Fibroblast of peridontal ligament (primary cell): ENCODE data around the gene FAM222B.
"Not testable (repeated sequence)": the region's sequence is repeated elsewhere in the genome, so short reads cannot be mapped to it uniquely, and the experiment has no call there.

Experiments
- DNase-seq: peaks from one replicate; pipeline ENCODE4 v3.0.0-alpha.2; 2010; ENCODE audit errors: extremely low read depth

The FAM222B gene

DNA sequence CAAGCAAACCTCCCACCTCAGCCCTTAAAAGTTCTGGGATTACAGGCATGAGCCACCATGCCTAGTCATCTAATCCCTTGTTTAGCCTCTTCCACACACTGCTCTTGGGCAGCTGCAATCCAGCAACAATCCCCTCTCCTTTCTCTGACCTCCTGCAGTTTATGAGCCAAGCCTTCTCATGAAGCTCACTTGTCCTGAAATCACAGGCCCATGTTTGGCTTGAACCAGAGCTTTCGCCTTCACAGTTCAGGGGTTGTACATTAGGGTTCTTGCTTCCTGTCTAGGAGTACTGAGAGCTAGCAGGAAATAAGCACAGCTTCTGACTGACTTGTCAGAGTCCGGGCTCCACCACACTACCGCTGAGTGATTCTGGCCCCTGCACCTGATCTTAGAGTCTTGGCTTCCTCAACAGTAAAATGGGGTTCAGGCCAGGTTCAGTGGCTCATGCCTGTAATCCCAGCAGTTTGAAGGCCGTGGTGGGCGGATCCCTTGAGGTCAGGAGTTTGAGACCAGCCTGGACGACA, 28.5 kb upstream of the FAM222B start:
- no peak for DNase-seq

DNA sequence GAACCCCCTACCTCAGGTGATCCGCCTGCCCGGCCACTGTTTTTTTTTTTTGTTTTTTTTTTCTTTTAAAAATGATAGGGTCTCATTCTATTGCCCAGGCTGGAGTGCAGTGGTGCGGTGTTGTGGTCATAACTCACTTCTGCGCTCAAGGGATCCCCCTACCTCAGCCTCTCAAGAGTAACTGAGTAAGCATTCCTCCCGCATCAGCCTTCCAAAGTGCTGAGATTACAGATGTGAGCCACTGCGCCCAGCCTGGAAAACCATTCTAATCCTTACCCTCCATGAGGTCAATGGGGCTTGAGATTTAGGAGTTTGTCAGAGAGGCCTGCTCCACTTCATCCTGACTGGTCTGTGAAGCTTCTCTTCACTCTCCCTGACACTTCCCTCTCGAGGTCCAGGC, 24.7 kb upstream of the FAM222B start:
- no peak for DNase-seq

DNA sequence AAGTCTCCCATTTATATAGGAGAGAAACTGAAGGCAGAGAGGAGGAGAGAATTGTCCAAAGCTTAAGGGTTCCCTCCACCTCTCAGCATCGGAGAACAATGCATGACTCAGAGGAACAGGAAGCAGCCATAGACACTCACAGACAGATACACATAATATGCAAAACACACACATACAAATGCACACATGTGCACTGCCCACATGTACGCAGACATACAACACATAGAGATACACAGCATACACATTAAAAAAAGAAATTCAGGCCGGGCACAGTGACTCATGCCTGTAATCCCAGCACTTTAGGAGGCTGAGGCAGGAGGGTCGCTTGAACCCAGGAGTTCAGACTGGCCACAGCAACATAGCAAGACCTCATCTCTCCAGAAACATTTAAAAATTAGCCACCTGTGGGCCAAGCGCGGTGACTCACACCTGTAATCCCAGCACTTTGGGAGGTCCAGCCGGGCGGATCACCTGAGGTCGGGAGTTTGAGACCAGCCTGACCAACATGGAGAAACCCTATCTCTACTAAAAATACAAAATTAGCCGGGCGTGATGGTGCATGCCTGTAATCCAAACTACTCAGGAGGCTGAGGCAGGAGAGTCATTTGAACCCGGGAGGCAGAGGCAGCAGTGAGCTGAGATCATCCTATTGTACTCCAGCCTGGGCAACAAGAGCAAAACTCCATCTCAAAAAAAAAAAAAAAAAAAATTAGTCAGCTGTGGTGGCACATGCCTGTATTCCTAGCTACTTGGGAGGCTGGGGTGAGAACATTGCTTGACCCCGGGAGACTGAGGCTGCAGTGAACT, 23.6 kb upstream of the FAM222B start:
- DNase-seq: no peak

DNA sequence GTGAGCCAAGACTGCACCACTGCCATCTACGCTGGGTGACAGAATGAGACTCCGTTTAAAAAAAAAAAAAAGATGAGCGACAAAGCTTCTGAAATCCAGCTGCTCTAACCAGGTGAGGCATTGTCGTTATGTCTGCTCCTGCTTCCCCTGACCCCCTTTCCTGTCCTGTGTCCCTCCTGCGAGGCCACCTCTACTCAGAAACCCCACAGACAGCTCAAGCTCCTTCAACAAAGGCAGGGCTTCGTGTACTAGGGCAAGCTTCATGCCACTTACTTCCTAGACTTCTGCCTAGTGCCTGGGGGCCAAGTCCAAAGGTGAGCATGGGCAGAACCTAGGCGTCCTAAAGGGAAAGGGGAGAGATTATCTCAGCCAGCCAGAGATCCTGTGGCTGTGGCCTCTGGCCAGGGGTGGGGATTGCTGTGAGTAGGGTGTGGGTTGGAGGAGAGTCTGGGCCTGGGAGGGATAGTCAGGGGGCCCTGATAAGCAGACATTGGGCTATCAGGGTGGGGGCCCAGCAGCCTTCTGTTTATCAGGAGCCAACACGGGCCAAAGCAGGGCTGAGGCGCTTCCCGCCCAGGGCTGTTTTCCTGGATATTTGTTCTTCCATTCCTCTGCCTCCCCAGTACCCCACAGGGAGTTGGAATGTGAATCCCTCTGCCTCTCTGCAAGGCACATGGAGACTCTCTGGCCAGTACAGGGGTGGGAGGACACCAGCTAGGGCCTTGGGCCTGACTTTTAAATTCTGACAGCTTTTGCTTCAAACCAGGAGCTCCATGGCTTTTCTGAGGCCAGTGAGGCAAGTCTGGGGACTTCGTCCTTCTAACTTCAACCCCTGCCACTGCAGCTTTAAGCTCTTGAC, 22.6 kb upstream of the FAM222B start:
- no peak for DNase-seq

DNA sequence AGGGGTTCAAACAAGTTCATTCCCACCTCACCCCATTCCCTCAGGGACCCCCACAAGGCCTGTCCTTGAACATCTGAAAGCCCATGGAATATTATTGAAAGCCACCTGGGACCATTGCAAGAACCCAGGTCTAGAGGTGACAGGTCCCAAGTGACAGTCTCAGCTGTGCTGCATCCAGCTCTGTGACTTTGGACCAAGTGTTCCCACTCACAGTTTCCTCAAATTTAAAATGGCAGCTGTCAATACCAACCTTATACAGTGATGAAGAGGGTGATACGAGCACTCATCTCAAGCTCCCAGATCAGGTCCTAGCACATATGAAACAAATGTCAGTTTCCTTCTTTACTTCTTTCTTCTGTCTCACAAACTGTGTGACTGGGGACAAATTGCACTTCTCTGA, 21.4 kb upstream of the FAM222B start:
- DNase-seq: no peak

DNA sequence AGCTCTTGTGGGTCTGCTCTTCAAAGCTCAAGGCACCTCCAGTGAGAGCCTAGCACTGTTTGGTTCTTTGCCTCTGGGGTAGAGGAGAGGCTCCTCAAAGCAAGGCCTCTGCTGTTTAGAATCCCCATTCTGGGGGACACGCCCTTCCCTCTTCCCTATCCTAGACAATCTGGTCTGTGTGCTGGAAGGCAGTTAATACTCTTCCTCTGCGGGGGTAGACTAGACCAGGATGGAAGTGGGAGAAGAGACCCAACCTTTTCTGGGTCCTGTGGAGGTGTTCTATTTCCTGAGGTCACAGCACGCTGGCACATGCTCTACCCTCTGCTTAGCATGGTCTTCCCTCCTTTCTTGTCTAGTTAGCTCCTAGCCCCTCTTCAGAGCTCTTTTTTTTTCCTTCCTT, 20.0 kb upstream of the FAM222B start:
- no peak for DNase-seq

DNA sequence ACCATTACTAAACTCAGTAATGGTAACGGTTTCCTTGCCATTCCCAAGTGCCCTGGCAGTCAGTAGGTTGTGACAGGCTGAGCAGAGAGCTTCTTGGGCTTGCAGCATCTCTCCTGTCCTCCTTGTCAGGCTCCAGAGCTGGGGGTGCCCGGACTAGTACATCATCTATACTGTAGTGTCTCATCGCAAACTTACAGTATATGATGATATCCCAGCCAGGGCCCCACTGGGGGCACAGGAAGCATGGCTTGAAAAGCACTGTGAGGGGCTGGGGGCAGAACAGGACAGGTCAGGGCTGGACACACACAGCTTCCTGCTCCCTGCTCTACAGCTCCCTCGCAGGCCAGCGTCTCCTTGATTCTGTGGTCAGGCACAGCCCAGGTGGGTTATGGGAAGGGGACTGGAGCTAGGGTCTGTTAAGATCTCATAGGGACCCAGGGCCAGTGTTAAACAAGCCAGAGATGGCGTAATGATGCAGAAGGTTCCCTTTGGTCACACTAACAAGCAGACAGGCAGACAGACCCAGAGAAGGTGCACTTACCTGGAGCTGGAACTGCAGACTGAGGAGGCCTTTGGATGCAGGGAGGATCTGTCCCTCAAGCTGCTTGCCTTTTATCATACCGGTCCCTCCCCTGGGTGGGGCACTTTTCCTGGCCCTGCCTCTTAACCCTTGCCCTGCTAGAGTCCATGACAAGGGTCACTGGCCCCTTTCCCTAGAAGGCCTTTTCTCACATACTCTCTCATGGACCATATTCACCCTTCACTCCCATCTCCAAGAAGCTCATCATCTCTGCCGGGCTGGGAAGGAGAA, 19.0 kb upstream of the FAM222B start:
- DNase-seq: no peak

DNA sequence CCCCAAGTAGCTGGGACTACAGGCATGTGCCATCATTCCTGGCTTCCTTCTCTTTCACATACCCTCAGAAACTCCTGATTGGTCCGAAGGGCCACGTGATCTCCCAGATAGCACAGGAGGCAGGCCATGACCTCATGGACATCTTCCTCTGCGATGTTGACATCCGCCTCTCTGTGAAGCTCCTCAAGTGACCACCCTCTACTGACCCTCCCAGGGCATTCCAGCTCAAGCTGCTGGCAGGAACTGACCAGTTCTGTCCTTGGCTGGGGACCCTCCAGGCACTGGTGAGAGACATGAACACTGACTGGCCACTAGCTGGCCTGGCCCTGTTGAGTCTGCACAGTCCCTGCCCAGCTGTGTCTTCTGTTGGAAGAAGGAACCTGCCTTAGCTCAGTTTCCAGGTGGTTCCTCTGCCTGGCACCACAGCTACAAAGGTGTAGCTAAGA, 17.8 kb upstream of the FAM222B start:
- no peak for DNase-seq

DNA sequence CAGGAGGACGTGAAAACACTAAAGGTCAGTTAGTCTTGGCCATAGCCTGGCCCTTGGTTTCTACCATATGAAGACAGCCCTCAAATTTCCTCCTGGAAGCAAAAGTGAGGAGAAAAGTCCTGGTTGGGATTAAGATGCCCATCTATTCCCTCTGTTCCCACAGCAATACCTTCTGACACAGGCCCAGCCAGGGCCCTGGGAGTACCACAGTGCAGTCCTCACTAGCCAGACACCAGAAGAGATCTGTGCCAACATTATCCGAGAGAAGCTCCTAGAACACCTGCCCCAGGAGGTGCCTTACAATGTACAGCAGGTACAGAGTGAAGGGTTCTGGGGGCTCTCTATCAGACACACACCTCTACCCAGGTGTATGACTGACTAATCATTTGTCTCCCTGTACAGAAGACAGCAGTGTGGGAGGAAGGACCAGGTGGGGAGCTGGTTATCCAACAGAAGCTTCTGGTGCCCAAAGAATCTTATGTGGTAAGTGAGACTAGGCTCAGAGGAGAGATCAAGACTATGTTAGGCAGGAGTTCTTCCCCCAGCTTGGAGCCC, 16.3 kb upstream of the FAM222B start:
- DNase-seq: no peak

DNA sequence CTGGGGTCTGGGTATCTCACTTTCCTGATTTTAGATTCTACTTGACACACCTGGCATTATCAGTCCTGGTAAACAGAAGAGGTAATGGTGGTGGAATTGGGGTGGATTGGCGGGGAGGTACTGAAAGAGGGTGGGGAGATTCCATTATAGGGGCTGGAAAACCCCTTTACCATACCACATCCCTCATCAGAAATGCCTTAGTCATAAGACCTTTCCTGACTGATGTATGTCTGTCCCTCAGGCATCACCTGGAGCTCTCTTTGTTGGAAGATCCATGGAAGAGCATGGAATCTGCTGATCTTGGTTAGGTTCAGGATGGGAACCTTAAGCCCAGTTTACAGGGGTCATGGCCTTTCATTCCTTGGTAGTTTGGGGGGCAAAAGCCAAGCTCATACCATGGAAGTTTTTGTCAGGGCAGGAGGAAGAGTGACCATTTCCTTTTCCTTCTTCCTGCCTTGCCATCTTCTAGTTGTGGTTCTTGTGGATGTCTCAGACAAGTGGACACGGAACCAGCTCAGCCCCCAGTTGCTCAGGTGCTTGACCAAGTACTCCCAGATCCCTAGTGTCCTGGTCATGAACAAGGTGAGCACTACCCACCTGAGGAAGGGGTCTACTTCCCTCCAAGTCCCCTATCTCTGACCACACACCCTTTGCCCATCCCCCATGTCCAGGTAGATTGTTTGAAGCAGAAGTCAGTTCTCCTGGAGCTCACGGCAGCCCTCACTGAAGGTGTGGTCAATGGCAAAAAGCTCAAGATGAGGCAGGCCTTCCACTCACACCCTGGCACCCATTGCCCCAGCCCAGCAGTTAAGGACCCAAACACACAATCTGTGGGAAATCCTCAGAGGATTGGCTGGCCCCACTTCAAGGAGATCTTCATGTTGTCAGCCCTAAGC, 15.6 kb upstream of the FAM222B start:
- no peak for DNase-seq

DNA sequence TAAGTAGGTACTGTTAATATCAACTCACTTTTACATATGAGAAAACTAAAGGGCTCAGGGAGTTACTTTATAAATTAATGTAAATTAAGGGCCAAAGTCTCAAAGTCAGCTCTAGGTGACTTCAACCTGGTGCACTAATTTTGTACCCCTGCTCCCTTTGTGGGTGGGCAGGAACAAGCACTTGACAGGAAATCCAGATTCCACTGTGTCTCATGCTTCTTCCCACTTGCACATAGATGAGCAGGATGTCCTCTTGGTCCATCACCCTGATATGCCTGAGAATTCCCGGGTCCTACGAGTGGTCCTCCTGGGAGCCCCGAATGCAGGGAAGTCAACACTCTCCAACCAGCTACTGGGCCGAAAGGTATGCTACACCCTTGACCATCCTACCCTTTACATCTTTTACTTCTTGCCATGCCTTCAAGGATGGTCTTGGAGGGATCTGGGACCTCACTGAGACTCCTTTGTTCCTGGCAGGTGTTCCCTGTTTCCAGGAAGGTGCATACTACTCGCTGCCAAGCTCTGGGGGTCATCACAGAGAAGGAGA, 13.5 kb upstream of the FAM222B start:
- DNase-seq: no peak

DNA sequence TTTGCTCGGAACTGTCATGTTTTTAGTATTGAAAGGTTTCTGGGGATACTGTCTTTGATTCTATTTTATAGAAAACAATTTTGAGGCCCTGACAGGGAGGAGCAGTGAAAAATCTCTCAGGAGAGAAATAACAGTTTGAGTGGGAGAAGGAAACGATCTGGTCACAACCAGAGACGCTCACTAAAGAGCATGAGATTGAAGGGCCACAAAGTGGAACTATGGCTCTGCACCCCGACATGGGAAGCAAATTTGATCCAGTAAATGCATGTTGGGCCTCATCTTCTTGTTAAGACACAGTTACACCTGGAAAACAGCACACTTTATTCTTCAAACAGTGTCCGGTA, 12.7 kb upstream of the FAM222B start:
- no peak for DNase-seq

DNA sequence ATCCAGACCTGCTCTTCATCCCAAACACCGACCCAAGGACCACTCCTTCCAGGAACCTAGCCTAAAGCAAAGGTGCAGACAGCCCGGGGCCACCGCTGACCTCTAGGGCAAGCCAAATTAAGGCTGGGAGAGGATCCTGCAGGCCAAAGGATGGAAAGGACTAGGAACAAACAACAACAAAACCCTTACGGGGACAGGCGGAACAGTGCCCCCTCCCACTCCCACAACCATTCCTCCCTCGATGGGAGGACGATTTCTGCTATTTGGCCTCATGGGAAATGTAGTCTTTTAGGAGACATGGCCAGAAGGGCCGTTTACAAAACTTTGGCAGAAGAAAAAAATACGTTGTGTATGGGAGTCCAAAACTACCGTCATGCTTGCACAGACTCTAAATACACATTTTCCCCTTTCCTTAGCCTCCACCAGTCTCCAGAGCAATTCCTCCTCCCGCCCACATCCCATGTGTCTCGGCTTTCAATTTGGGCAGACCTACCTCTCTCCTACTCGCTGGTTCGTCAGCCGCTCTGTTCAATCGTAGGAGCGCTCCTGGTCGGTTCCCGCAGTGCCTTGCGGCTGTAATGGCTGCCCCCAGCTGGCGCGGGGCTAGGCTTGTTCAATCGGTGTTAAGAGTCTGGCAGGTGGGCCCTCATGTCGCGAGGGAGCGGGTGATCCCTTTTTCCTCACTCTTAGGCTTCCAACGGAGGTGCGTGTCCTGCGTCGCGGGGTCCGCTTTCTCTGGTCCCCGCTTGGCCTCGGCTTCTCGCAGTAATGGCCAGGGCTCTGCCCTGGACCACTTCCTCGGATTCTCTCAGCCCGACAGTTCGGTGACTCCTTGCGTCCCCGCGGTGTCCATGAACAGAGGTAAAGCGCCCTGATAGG, 12.1 kb upstream of the FAM222B start, which contains the start of gene ERAL1:
TSS of gene ERAL1 (plus strand) at position 560 of the 879 bp plus-strand sequence. CDS start at position 579, 19 bp downstream.
- peak; percentile 85 for DNase-seq

DNA sequence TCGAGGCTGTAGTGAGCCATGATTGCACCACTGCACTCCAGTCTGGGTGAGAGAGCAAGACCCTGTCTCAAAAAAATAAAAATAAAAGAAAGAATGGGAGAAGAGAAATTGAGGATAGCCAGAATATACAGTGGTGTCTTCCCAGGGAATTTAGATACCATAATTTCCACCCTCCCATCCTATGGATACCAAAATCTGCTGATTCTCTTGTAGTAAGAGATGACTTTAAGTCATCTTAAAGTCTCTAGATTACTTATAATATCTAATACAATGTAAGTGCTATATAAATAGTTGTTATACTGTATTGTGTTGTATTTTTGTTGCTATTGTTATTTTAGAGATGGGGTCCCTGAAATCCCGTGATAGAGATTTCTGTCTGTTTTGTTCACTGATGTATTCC, 10.7 kb upstream of the FAM222B start:
- no peak for DNase-seq

DNA sequence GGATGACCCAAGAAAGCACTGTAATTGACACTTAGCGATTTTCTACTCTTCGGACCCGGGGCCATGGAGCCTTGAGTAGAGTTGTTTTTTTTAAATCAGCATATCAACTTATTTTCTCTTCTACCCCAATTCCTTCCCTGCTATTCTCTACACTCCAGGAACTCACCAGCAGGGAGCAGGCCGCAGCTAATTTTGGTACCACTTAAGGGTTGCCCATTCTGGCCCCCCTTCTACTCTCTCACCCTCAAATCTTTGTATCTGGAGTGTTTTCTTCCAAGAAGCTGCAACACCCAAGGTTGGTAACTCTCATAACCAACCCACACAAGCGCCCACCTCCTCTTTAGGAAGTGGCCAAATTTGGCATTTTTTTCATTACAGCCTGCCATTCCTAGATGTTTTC, 6.7 kb upstream of the FAM222B start:
- no peak for DNase-seq

DNA sequence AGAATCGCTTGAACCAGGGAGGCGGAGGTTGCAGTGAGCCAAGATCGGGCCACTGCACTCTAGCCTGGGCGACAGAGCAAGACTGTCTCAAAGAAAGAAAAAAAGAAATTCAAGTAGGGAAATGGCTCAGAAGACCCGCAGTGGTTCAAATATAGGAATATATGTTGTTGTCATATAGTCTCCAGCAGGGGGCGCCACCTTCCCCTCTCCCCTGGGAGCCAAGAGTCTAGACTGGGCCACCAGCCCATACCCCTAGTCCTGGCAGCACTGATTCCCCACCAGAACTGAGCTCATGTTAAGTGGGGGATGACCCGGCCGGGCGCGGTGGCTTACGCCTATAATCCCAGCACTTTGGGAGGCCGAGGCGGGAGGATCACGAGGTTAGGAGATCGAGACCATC, 6.1 kb upstream of the FAM222B start:
- DNase-seq: not testable (repeated sequence)

DNA sequence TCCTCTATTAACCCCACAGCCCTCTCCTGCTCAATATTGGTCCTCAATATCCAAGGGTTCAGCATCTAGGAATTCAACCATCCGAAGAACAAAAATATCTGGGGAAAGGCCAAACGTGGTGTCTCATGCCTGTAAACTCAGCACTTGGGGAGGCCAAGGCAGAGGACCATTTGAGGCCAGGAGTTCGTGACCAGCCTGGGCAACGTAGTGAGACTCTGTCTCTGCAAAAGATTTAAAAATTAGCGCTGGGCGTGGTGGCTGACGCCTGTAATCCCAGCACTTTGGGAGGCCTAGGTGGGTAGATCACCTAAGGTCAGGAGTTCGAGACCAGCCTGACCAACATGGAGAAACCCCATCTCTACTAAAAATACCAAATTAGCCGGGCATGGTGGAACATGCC, 4.1 kb upstream of the FAM222B start:
- DNase-seq: not testable (repeated sequence)

DNA sequence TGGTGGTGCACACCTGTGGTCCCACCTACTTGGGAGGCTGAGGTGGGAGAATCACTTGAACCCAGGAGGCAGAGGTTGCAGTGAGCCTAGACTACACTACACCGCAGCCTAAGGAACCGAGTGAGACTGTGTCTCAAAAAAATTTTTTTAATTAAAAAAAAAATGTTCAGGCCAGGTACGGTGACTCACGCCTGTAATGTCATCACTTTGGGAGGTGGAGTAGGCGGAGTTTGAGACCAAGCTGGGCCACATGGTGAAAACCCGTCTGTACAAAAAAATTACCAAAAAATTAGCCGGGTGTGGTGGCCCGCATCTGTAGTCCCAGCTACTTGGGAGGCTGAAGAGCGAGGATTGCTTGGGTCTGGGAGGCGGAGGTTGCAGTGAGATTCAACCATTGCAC, 3.6 kb upstream of the FAM222B start:
- DNase-seq: no peak

DNA sequence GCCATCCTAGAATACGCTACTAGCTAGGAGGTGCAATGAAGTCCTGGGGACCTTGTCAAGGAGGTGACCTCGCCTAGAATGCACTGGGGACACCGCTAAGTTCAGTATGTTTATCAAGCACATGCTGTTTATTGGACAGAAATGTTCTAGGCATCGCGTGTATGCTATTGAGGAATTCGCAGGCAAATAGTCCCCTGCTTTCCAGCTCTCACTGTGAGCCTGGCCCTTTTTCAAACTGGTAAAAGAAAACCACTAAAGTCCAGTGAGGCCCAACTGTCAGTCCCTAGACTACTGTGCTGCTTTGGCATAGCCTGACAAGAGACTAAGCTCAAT, 1.2 kb upstream of the FAM222B start:
- DNase-seq: no peak
